GM21737 (cell line): ENCODE results near the gene RPP30.

Source experiments
- ATAC-seq: cut with Tn5 transposase; IDR thresholded peaks from one replicate; pipeline ENCODE4 v1.9.1; 2021; ENCODE audit warnings: mild to moderate bottlenecking, moderate library complexity; ENCODE audit not compliant: unreplicated experiment

Gene RPP30

GRCh38 chr10:90871766-90872647, at the start of gene RPP30:
TSS of gene RPP30 (plus strand) at chr10:90871974. CDS start at chr10:90871987, 13 bp downstream.
- peak; percentile 95 for ATAC-seq

DNA sequence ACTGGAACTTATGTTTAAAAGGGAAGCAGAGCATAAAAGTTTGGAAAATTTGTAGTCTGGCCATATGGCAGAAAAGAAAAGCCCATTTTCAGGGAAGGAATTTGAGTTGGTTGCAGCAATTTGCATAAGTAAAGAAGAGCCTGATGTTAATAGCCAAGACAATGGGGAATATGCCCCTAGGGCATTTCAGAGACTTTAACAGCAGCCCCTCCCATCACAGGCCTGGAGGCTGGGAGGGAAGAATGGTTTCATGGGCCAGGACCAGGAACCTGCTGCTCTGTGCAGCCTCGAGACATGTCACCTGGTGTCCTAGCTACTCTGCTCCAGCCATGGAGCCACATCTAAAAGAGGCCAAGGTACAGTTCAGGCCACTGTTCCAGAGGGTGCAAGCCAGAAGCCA, 49.3 kb upstream of the RPP30 start:
- ATAC-seq = no peak

GRCh38 chr10:90832111-90832510, 39.7 kb upstream of the RPP30 start:
- no peak for ATAC-seq

- no peak for ATAC-seq
These were observed 37.4 kb upstream of the RPP30 start for GRCh38 chr10:90834326-90834725.

DNA sequence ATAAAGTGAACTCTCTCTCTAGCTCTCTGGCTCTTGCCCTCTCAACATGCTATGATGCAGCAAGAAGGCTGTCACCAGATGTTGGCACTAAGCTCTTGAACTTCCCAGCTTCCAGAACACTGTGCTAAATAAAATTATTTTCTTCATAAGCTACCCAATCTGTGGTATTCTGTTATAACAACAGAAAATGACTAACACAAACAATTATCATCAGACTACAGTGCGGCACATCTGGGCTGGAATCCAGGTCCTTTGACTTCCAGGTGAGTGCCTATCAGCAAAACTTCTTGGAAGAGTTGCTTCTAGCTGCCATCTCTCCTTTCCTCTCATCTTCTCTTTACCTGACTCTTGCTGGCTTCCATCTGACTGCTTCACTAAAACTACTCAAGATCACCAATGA, 34.3 kb upstream of the RPP30 start:
- no peak for ATAC-seq

DNA sequence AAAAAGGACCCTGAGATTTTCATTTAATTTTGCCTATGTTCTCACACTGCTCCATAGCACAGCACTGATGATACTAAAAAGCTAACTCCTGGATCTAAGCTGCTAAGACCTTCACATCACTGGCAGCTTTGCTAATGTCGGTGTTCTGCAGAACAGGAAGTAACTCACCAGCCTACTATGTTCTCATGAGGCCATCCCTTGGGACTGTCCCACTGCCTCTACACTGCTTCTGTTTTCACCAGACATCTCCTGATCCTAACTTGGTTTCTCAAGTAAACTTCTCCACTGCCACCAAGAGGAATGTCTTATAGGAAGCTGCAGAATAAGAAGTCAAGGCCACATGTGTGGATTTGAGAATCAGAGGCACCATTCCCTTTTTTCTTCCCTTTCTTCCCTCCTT, 29.0 kb upstream of the RPP30 start:
- no peak for ATAC-seq

GRCh38 chr10:90845726-90846125, 26.0 kb upstream of the RPP30 start:
- ATAC-seq = no peak

GRCh38 chr10:90846746-90847145, 25.0 kb upstream of the RPP30 start:
- ATAC-seq = no peak

GRCh38 chr10:90847436-90847835, 24.3 kb upstream of the RPP30 start:
- ATAC-seq = no peak

- ATAC-seq = no peak
These were observed 21.6 kb upstream of the RPP30 start for GRCh38 chr10:90849956-90850749.

DNA sequence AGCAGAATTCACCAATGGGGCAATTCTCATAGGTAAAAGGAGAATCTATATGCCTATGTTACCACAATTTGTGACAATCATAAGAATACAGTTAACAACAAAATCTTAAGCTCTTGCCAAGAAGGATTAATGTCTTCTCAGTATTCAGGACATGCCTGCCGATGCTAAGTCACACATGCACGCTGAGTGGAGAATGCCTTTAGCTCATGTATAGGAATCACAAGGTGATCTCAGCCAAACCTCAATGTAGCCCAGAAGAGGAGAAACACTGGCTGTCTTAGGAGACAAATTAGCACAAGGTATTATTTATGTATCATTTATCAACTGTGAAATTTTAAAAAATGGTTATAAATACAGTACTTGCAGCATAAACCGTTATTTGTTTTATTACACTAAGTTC, 16.6 kb upstream of the RPP30 start:
- ATAC-seq = no peak

DNA sequence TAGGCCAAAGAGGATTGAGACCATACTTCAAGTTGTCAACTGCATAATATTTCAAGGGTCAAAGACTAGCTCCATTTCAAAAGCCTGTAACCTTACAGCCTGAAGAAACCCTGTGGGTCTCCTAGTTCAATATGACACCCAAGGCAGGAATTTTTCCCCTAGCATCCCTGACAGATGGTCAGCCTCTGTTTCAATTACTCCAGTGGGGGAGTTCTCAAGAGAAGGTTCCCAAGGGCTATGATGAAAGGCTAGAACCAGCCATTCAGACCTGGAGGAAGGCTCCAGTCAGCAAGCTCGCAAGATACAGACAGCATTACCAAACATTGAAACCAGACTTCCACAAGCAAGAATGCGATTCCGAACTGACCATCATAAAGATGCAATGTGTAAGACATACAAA, 15.5 kb upstream of the RPP30 start:
- ATAC-seq = no peak

- ATAC-seq = no peak
These were observed 14.7 kb upstream of the RPP30 start for GRCh38 chr10:90856964-90857634.

DNA sequence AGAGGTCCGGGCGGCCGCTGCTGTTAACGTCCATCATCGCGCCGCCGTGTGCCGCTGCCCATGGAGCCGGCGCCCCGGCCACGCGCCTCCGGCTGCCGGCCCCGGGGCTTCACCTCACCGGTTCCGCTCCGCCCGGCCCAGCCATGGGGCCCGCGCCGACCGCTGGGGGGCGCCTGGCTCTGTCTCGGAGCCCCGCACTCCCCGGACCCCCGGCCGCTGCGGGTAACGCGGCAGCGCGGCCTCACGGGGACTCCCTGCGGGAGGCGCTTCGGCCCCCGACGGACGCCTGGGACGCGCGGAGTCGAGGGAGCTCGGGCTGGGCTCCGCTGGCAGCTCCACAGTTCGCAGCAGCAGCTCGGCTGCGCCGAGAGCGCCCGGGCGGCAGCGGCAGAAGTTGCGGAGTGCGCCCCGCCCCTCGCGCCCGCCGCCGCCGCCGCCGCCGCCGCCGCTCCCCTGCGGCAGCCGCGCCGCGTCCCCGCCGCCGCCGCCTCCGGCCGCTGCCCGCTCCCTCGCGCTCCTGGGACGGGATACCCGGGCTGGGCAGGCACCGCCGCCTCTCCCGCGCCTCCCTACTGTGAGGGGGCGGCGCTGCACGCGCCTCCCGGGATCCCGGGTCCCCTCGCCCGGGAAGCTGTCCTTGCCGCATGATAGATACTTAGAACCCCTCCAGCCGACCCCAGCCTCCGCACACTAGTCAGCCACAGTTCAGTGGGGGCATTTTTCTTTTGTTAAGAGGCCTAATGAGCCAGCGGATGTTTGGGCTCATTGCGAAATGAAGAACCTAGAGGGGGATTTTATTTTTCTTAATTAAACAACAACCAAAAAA, 13.9 kb upstream of the RPP30 start, which contains the start of gene HTR7:
Gene HTR7, minus strand, starts transcription at position 405 of the 826 bp plus-strand sequence. Its CDS starts 368 bp downstream, at position 37.
- ATAC-seq = peak; percentile 56

DNA sequence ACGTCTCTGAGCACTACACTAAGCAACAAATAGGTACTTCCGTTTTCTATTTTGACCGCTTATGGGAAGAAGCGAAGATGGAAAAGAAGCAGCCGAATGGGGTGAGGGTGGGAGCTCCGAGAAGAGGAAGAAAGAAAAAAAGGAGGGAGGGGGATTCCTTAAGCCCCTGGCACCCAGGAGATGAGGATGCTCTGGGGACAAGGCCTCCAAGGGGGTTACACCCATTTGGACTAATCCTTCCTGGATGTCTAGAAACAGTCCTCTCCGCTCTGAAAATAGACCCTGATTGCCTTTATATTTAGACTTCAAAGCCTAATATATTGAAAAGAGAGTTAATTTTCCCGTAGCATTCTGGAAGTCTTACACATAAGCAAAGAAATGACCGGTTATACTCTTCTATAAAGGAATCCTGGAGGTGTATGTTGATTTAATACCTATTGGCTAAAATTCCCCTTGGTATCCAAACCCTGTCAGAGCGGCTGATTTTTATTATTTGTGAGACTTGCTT, 13.3 kb upstream of the RPP30 start:
- ATAC-seq = no peak

- ATAC-seq = no peak
These were observed 12.4 kb upstream of the RPP30 start for GRCh38 chr10:90859321-90859751.

DNA sequence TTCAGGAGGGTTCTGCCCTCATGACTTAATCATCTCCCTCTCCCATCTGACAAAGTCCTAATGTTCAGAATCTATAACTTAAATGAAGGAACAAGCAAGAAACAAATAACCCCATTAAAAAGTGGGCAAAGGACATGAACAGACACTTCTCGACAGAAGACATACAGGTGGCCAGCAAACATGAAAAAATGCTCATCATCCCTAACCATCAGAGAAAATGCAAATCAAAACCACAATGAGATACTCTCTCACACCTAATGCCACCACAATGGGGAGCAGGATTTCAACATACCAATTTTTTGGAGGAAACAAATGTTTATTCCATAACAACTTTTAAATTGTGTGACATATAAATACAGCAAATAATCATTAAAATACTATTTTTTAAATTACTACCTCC, 11.0 kb upstream of the RPP30 start:
- no peak for ATAC-seq

GRCh38 chr10:90862908-90863514, 8.8 kb upstream of the RPP30 start:
- ATAC-seq = no peak

DNA sequence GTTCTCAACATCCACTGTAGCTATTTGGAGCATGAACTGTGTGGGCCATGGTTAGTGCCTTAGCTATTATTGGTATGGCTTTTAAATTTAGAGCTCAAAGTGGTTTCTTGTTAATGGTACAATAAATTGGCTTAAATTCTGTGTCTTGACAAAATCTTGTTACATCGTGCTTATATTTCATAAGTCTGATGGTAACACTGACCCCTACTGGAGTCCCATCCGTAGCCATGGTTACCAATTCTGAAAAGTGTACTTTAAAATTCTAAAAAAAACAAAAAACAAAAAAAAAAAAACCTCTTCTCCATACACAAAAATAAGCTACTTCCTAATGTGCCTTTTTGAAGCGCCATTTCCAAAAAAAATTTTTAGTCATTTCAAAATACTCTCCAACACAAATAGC, 6.4 kb upstream of the RPP30 start:
- ATAC-seq = no peak
